Smooth muscle cell (in vitro differentiated cells): ENCODE data around the gene HEY2. TPM values are rescaled to one million over a fixed set of nuclear protein-coding genes. Genes with fewer than 3 reads are reported as not detected.

Experiments
- DNase-seq: peaks from one replicate; lab custom pipeline; 2025; ENCODE audit not compliant: unreplicated experiment; lab: John Stamatoyannopoulos, UW
- H2AFZ ChIP-seq: fragments of 200-600 bp; sonication (generic); 2 replicates; pipeline ENCODE4 v1.6.0; 2016; ENCODE audit warnings: antibody characterized with exemption, low read depth, mild to moderate bottlenecking
- H3F3A ChIP-seq: fragments of 200-600 bp; sonication (generic); 2 replicates; pipeline ENCODE4 v1.6.0; 2017; ENCODE audit warnings: antibody characterized with exemption, low read depth
- H3K27ac ChIP-seq: fragments of 200-600 bp; sonication (generic); 2 replicates; pipeline ENCODE4 v1.5.1; 2016; ENCODE audit warnings: low read depth, mild to moderate bottlenecking
- H3K27me3 ChIP-seq: fragments of 200-600 bp; sonication (generic); 2 replicates; pipeline ENCODE4 v1.6.1; 2016; ENCODE audit warnings: low read depth, mild to moderate bottlenecking
- H3K36me3 ChIP-seq: fragments of 200-600 bp; sonication (generic); 2 replicates; pipeline ENCODE4 v1.5.1; 2016; ENCODE audit warnings: low read depth
- H3K4me1 ChIP-seq: fragments of 200-600 bp; sonication (generic); 2 replicates; pipeline ENCODE4 v1.5.1; 2016; ENCODE audit warnings: low read depth
- H3K4me2 ChIP-seq: fragments of 200-600 bp; sonication (generic); 2 replicates; pipeline ENCODE4 v1.6.0; 2016; ENCODE audit warnings: mild to moderate bottlenecking
- H3K4me3 ChIP-seq: fragments of 200-600 bp; sonication (generic); 2 replicates; pipeline ENCODE4 v1.5.1; 2016; ENCODE audit warnings: mild to moderate bottlenecking
- H3K79me2 ChIP-seq: fragments of 200-600 bp; sonication (generic); 2 replicates; pipeline ENCODE4 v1.6.0; 2016; ENCODE audit warnings: low read depth, mild to moderate bottlenecking
- H3K9ac ChIP-seq: fragments of 200-600 bp; sonication (generic); 2 replicates; pipeline ENCODE4 v1.6.0; 2016; ENCODE audit warnings: low read depth
- H3K9me3 ChIP-seq: fragments of 200-600 bp; sonication (generic); replicated peaks from 2 replicates; pipeline ENCODE4 v1.5.1; 2016; ENCODE audit warnings: low read depth
- H4K20me1 ChIP-seq: fragments of 200-600 bp; sonication (generic); 2 replicates; pipeline ENCODE4 v1.6.0; 2016; ENCODE audit warnings: low read depth
- CTCF ChIP-seq: fragments of 200-600 bp; sonication (generic); IDR thresholded peaks from 2 replicates; pipeline ENCODE4 v1.5.1; 2017; ENCODE audit warnings: borderline replicate concordance, mild to moderate bottlenecking, antibody characterized with exemption; ENCODE audit not compliant: insufficient read depth, poor library complexity, severe bottlenecking
- WGBS: methylation state at CpG from one replicate; pipeline ENCODE4 v1.1.7; 2016; ENCODE audit warnings: low lambda C conversion rate; 5-methylcytosine and 5-hydroxymethylcytosine counted together
- polyA plus RNA-seq: library from polyadenylated mRNA; unstranded; fragments of >200 nt; fragmentation: Nextera tagmentation; extraction: Ambion mirVana; gene quantifications from 2 replicates; pipeline ENCODE4 v1.2.1, GENCODE V29; 2016
- total RNA-seq: library from RNA; depleted of rRNA; stranded (reverse); fragments of >200 nt; gene quantifications from 2 replicates; pipeline ENCODE4 v1.2.3, GENCODE V29; 2014

HEY2 gene
- total and polyA plus RNA-seq, 2 experiments from 2014 or later = 17.2 to 35.2 TPM

- Histone ChIP-seq H3K27ac (no peak overlapping the region), H3K9ac (no peak overlapping the region), H4K20me1 (no peaks in the 10 kb centered on the region), H3K36me3 (no peaks in the 10 kb centered on the region), H3K9me3 (no peaks in the 10 kb centered on the region), H3F3A (no peaks in the 10 kb centered on the region), H3K79me2 (no peaks in the 10 kb centered on the region), H3K4me1 (no peaks in the 10 kb centered on the region), H3K4me3 (no peak overlapping the region), H3K4me2 (no peak overlapping the region), H3K27me3 (no peaks in the 10 kb centered on the region), H2AFZ (no peak overlapping the region)
- WGBS = 83% methylated on average over 4 of the region's 4 CpGs
- DNase-seq = no peak
- TF ChIP-seq CTCF = no peak
Observed at GRCh38 chr6:125707615-125708243, 41.7 kb upstream of the HEY2 start.

GRCh38 chr6:125711013-125711675, 38.3 kb upstream of the HEY2 start:
- H3K4me2 ChIP-seq = no peak overlapping the region
- no peaks in the 10 kb centered on the region for H3K27me3 ChIP-seq
- no peak overlapping the region for H3K4me3 ChIP-seq
- H3K79me2 ChIP-seq = no peaks in the 10 kb centered on the region
- no peaks in the 10 kb centered on the region for H3K4me1 ChIP-seq
- no peaks in the 10 kb centered on the region for H4K20me1 ChIP-seq
- no peaks in the 10 kb centered on the region for H3K9me3 ChIP-seq
- H2AFZ ChIP-seq = no peak overlapping the region
- WGBS = 93% methylated on average over 4 of the region's 4 CpGs
- H3F3A ChIP-seq = no peaks in the 10 kb centered on the region
- TF ChIP-seq CTCF = no peak
- no peak overlapping the region for H3K9ac ChIP-seq
- no peak overlapping the region for H3K27ac ChIP-seq
- DNase-seq = no peak
- no peaks in the 10 kb centered on the region for H3K36me3 ChIP-seq

GRCh38 chr6:125714441-125715090, 34.9 kb upstream of the HEY2 start:
- H3K4me1 ChIP-seq = peaks cover 7% of the 10 kb centered on the region
- no peak overlapping the region for H3K9ac ChIP-seq
- H3K27ac ChIP-seq = no peak overlapping the region
- H3F3A ChIP-seq = no peaks in the 10 kb centered on the region
- H3K4me2 ChIP-seq = no peak overlapping the region
- no peaks in the 10 kb centered on the region for H3K27me3 ChIP-seq
- no peak overlapping the region for H3K4me3 ChIP-seq
- no peaks in the 10 kb centered on the region for H3K36me3 ChIP-seq
- 94% methylated on average over 2 of the region's 2 CpGs for WGBS
- DNase-seq = no peak
- no peaks in the 10 kb centered on the region for H3K9me3 ChIP-seq
- no peaks in the 10 kb centered on the region for H3K79me2 ChIP-seq
- H2AFZ ChIP-seq = no peak overlapping the region
- no peak for TF ChIP-seq CTCF
- H4K20me1 ChIP-seq = no peaks in the 10 kb centered on the region
